NCI-H526 (cell line): ENCODE results near the gene LRRC59.
"Not testable (repeated sequence)": the region's sequence is repeated elsewhere in the genome, so short reads cannot be mapped to it uniquely, and the experiment has no call there.

Experiments
- DNase-seq, 2 experiments: peaks; one replicate each; lab custom pipeline; 2025; lab: John Stamatoyannopoulos, UW

The LRRC59 gene

GRCh38 chr17:50397111-50397918, at the start of gene LRRC59:
Gene LRRC59 (minus strand): TSS chr17:50397523. CDS start chr17:50397317, 206 bp downstream.
- DNase-seq, result peak; percentile 62 to 89

GRCh38 chr17:50445730-50446325, 48.5 kb upstream of the LRRC59 start:
- DNase-seq, result no peak

- DNase-seq, result no peak
Measured at GRCh38 chr17:50444841-50445715, 47.8 kb upstream of the LRRC59 start.

GRCh38 chr17:50443505-50443974, 46.2 kb upstream of the LRRC59 start:
- no peak for DNase-seq

- no peak for DNase-seq
Measured at GRCh38 chr17:50440838-50441829, 43.8 kb upstream of the LRRC59 start.

GRCh38 chr17:50440172-50440837, 43.0 kb upstream of the LRRC59 start:
- DNase-seq, result no peak

GRCh38 chr17:50439008-50439407, 41.7 kb upstream of the LRRC59 start:
- DNase-seq, result no peak

- no peak for DNase-seq
Measured at GRCh38 chr17:50437409-50437808, 40.1 kb upstream of the LRRC59 start.

- DNase-seq, result no peak
Measured at GRCh38 chr17:50432125-50432762, 34.9 kb upstream of the LRRC59 start.

GRCh38 chr17:50430821-50431618, 33.7 kb upstream of the LRRC59 start:
- DNase-seq, result no peak

- DNase-seq, result no peak
Measured at GRCh38 chr17:50429793-50430192, 32.5 kb upstream of the LRRC59 start.

- no peak for DNase-seq
Measured at GRCh38 chr17:50428831-50429424, 31.6 kb upstream of the LRRC59 start.

GRCh38 chr17:50428126-50428525, 30.8 kb upstream of the LRRC59 start:
- DNase-seq, result not testable (repeated sequence)

GRCh38 chr17:50426814-50427787, 29.8 kb upstream of the LRRC59 start:
- peak in 1 of 2 experiments; percentile 44 for DNase-seq

GRCh38 chr17:50426472-50426782, 29.1 kb upstream of the LRRC59 start:
- DNase-seq, result peak in 1 of 2 experiments; percentile 53

GRCh38 chr17:50425682-50426471, 28.6 kb upstream of the LRRC59 start, which contains the start of gene ACSF2:
Gene ACSF2 (plus strand): TSS chr17:50426218. CDS start chr17:50426262, 44 bp downstream.
- peak in 1 of 2 experiments; percentile 62 for DNase-seq
